Urinary bladder (tissue), 4 donors: ENCODE results near the gene HIBADH. TPM values are rescaled to one million over a fixed set of nuclear protein-coding genes. Genes with fewer than 3 reads are reported as not detected.

ENCODE experiments used
- DNase-seq: peaks from one replicate; pipeline ENCODE4 v3.0.0-alpha.2; 2015; ENCODE audit errors: extremely low spot score
- H3K27ac ChIP-seq: one replicate; pipeline ENCODE4 v1.5.1; 2013; ENCODE audit warnings: low read depth, mild to moderate bottlenecking, moderate library complexity
- H3K36me3 ChIP-seq: one replicate; pipeline ENCODE4 v1.6.1; 2013; ENCODE audit warnings: mild to moderate bottlenecking, moderate library complexity; ENCODE audit not compliant: insufficient read depth
- H3K4me1 ChIP-seq: one replicate; pipeline ENCODE4 v1.6.1; 2013; ENCODE audit warnings: mild to moderate bottlenecking, moderate library complexity; ENCODE audit not compliant: insufficient read depth
- H3K4me3 ChIP-seq: one replicate; pipeline ENCODE4 v1.5.1; 2013; ENCODE audit warnings: low read depth, low read length
- WGBS: extraction: QIAGEN DNeasy Blood & Tissue Kit; methylation state at CpG from one replicate; pipeline ENCODE4 v1.1.7; 2013; 5-methylcytosine and 5-hydroxymethylcytosine counted together
- polyA plus RNA-seq: library from polyadenylated mRNA; stranded (reverse); fragments of 200-250 nt; gene quantifications from one replicate; pipeline ENCODE4 v1.2.3, GENCODE V29; 2013
- total RNA-seq: library from RNA; depleted of rRNA; stranded (reverse); fragments of >200 nt; gene quantifications from one replicate; pipeline ENCODE4 v1.2.3, GENCODE V29; 2014
- donor health status: healthy with polysubstance abuse.
- donor health status: healthy.

The HIBADH gene
- total and polyA plus RNA-seq, 2 donors: 47.0 to 52.4 TPM

DNA sequence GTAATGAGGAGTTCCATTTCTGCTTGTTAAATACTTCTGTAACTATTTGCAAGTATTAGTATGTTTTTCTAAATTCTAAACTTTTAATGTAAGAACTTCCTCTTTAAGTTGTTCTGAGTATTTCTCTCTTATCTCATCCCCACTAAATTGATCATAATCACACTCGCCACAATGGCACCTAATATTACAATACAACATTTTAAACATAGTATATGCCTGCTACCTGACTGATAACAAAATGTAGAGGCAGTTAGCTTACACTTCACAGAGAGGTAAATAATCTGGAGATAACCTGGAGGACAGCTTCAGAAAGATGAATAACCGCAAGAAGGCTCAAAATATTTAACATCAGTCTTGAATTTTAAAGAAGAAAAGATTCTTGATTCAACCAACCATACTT, 48.6 kb downstream of the HIBADH start:
- Histone ChIP-seq H3K4me1 (no peaks in the 10 kb centered on the region), H3K27ac (no peak overlapping the region), H3K36me3 (peaks cover 1% of the 10 kb centered on the region), H3K4me3 (no peak overlapping the region)
- DNase-seq: no peak
- WGBS: 86% methylated on average over 2 of the region's 2 CpGs

- no peak overlapping the region for H3K27ac ChIP-seq
Measured at GRCh38 chr7:27611059-27611458, 51.6 kb downstream of the HIBADH start.

DNA sequence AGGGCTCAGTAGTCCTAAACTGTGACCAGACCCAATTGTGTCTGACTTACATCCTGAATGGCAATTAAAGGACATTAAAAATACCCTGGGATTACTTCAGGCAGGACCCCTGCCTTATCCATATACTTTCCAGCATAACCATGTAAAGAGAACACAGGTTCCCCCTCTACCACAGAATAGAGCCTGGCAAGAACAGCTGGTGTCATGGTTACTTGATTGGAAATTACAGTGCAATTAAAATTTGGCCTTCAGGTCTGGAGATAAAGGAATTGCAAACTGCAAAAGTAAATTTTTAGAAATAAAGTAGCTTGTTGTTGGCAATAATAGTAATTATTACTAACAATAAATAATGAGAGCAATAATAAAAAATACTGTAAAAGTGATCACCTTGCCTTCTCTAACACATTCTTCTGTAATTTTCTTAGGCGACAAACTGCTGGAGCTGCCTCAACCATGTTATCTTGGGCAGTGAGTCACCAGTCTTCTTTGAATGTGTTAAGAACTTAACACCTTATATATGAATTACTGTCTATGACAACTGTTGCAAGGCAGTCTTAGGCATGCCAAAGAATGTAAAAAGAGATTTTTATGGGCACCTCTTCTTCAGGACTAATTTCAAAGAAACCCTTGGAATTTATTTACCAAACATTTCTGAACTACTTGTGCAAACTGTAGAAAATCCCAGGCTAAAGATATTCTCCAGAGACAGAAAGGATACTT, 53.7 kb downstream of the HIBADH start:
- Histone ChIP-seq H3K4me1 (no peaks in the 10 kb centered on the region), H3K36me3 (no peaks in the 10 kb centered on the region), H3K4me3 (no peak overlapping the region), H3K27ac (no peak overlapping the region)
- WGBS: 84% methylated on average over 1 of the region's 1 CpG
- DNase-seq: no peak

More at GRCh38 chr7:27611059-27611458, 51.6 kb downstream of the HIBADH start:
- no peak for DNase-seq
- no peak overlapping the region for H3K4me3 ChIP-seq
- 92% methylated on average over 3 of the region's 3 CpGs for WGBS
- peaks cover 1% of the 10 kb centered on the region for H3K36me3 ChIP-seq
- no peaks in the 10 kb centered on the region for H3K4me1 ChIP-seq

DNA sequence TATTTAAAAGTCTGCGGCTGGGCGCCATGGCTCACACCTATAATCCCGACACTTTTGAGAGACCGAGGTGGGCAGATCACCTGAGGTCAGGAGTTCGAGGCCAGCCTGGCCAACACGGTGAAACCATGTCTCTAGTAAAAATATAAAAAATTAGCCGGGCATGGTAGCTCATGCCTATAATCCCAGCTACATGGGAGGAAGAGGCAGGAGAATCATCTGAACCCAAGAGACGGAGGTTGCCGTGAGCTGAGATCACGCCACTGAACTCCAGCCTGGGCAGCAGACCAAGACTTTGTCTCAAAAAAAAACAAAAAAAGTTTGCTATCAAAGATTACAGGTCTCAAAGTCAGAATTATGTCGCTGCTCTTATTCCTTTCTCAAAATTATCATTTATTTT, 55.5 kb downstream of the HIBADH start:
- DNase-seq: no peak
- H3K4me3 ChIP-seq: no peak overlapping the region
- 87% methylated on average over 11 of the region's 11 CpGs for WGBS
- no peaks in the 10 kb centered on the region for H3K36me3 ChIP-seq
- H3K4me1 ChIP-seq: no peaks in the 10 kb centered on the region
- no peak overlapping the region for H3K27ac ChIP-seq

DNA sequence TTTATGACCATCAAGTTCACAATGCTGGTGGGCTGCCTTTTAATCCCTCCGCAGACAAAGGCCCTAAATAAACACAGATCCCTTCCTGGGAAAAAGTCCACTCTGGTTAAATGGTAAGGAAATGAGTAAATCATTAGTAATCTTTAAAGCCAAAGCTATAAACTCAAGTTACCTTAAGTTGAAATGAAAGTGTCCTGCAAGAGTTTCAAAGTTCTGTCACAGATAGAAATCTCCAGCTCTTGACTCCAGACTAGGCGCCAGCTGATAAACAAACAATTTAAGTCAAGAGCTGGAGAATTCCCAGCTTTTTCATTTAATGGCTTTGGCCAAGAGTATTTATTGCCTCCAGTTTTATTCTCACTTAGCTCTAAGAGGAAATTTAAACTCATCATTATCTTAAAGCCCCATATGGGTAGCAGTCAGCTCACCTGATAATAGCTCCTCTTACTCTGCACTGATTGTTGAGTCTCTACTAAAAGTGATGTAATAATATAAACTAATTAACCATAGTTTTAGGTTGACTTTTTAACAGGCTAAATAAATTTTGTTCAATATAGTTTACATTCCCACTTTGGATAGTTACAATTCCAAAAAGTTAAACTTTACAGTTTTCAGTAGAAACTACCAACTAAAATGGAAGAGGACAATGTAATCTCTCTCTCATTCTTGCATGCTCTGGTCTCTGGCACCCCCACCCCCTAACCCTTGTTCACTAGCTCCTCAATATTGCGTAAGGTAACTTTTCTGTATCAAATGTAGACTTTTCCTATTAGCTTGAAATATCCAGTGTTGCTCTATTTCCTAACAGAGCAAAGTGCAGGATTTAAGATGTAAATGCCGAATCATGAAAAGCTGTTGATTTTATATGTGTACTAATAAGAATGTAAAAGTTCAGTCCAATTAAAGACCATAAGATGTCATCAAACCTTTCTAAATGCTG, 56.1 kb downstream of the HIBADH start:
- WGBS: 77% methylated on average over 4 of the region's 4 CpGs
- Histone ChIP-seq H3K4me1 (no peaks in the 10 kb centered on the region), H3K36me3 (no peaks in the 10 kb centered on the region), H3K4me3 (no peak overlapping the region), H3K27ac (peak overlapping the region; percentile 23)
- DNase-seq: peak; percentile 58

DNA sequence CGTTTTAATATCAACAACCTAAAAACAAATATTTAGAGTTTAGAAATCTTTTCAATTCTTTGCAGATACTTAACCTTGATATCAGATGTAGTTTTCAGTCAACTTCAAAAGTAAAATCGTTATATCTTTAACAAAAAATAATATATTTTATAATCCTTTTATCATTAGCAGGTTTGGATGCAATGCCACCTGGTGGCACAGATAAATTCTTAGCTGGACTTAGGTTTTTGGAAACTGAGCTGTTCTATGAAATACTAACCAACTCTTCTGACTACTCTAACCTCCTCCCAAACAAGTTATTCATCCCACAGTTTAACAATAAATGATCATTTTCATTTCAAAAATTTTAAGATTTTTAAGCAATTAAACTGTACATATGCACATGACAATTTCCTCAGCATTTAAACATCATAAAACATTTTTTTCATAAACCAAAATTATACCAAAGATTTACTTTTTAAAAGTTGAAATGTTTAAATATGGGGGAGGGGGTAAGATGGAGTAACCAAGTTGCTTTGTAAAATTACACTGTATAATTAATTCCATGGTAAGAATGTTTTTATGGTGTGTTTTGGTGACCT, 56.9 kb downstream of the HIBADH start:
- H3K36me3 ChIP-seq: no peaks in the 10 kb centered on the region
- H3K27ac ChIP-seq: peak overlapping the region; percentile 23
- no peaks in the 10 kb centered on the region for H3K4me1 ChIP-seq
- H3K4me3 ChIP-seq: no peak overlapping the region
- 17% methylated on average over 2 of the region's 2 CpGs for WGBS
- DNase-seq: peak; percentile 25

GRCh38 chr7:27605283-27605682, 57.4 kb downstream of the HIBADH start:
- no peak overlapping the region for H3K27ac ChIP-seq
- 69% methylated on average over 2 of the region's 2 CpGs for WGBS
- no peak overlapping the region for H3K4me3 ChIP-seq
- no peaks in the 10 kb centered on the region for H3K36me3 ChIP-seq
- no peak for DNase-seq
- no peaks in the 10 kb centered on the region for H3K4me1 ChIP-seq

DNA sequence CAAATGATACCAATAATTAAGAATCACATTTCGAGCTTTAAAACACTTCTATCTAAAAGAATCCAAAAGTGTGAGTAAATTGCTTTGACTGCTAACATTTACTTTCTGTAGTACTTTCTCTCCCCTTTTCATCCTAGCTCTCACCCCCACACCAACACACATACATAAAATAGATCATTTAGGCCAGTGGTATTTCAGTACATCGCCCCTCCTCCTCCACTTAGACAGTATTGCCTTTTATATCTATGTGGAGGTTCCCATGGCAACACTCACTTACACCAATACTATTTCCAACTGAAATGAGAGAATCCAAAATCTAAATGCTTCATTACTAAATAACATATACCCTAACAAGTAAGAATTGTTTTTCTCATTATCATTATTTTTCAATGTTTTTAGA, 58.9 kb downstream of the HIBADH start:
- Histone ChIP-seq H3K27ac (no peak overlapping the region), H3K4me1 (no peaks in the 10 kb centered on the region), H3K4me3 (no peak overlapping the region), H3K36me3 (no peaks in the 10 kb centered on the region)
- no peak for DNase-seq
- 90% methylated on average over 2 of the region's 2 CpGs for WGBS

- Histone ChIP-seq H3K36me3 (no peaks in the 10 kb centered on the region), H3K27ac (no peak overlapping the region), H3K4me3 (no peak overlapping the region), H3K4me1 (no peaks in the 10 kb centered on the region)
- 47% methylated on average over 4 of the region's 4 CpGs for WGBS
- no peak for DNase-seq
Measured at GRCh38 chr7:27602766-27603165, 59.9 kb downstream of the HIBADH start.

- DNase-seq: no peak
- H3K4me3 ChIP-seq: no peak overlapping the region
- WGBS: 92% methylated on average over 2 of the region's 2 CpGs
- H3K27ac ChIP-seq: no peak overlapping the region
- H3K36me3 ChIP-seq: no peaks in the 10 kb centered on the region
- no peaks in the 10 kb centered on the region for H3K4me1 ChIP-seq
Measured at GRCh38 chr7:27601217-27601616, 61.5 kb downstream of the HIBADH start.

- H3K27ac ChIP-seq: no peak overlapping the region
- no peaks in the 10 kb centered on the region for H3K4me1 ChIP-seq
- H3K36me3 ChIP-seq: no peaks in the 10 kb centered on the region
- DNase-seq: no peak
- H3K4me3 ChIP-seq: no peak overlapping the region
- 100% methylated on average over 1 of the region's 1 CpG for WGBS
Measured at GRCh38 chr7:27600247-27600646, 62.4 kb downstream of the HIBADH start.

- no peaks in the 10 kb centered on the region for H3K4me1 ChIP-seq
- H3K36me3 ChIP-seq: no peaks in the 10 kb centered on the region
- no peak for DNase-seq
- H3K27ac ChIP-seq: no peak overlapping the region
- H3K4me3 ChIP-seq: no peak overlapping the region
- 97% methylated on average over 5 of the region's 5 CpGs for WGBS
Measured at GRCh38 chr7:27595009-27595408, 67.7 kb downstream of the HIBADH start.

- DNase-seq: no peak
- peaks cover 2% of the 10 kb centered on the region for H3K36me3 ChIP-seq
- no peak overlapping the region for H3K4me3 ChIP-seq
- H3K27ac ChIP-seq: no peak overlapping the region
- no peaks in the 10 kb centered on the region for H3K4me1 ChIP-seq
- WGBS: 94% methylated on average over 2 of the region's 2 CpGs
Measured at GRCh38 chr7:27593226-27593625, 69.5 kb downstream of the HIBADH start.

GRCh38 chr7:27590416-27590815, 72.3 kb downstream of the HIBADH start:
- DNase-seq: no peak
- Histone ChIP-seq H3K4me1 (no peaks in the 10 kb centered on the region), H3K27ac (no peak overlapping the region), H3K36me3 (peaks cover 2% of the 10 kb centered on the region), H3K4me3 (no peak overlapping the region)
- WGBS: 0% methylated on average over 1 of the region's 1 CpG
